Osteocyte (in vitro differentiated cells): ENCODE measurements around the gene ZFAND5. TPM values are rescaled to one million over a fixed set of nuclear protein-coding genes. Genes with fewer than 3 reads are reported as not detected.

Experiments
- DNase-seq: peaks from one replicate; pipeline ENCODE4 v3.0.0; 2021; ENCODE audit warnings: mixed read lengths; ENCODE audit not compliant: unreplicated experiment; ENCODE audit errors: extremely low spot score
- H3K27ac Mint-ChIP-seq: one replicate; pipeline ENCODE4 v1.8.0; 2021; ENCODE audit warnings: mild to moderate bottlenecking, mixed read lengths; ENCODE audit not compliant: unreplicated experiment
- H3K27me3 Mint-ChIP-seq: one replicate; pipeline ENCODE4 v1.8.0; 2021; ENCODE audit warnings: mixed read lengths; ENCODE audit not compliant: unreplicated experiment
- H3K36me3 Mint-ChIP-seq: one replicate; pipeline ENCODE4 v1.8.0; 2021; ENCODE audit warnings: mixed read lengths; ENCODE audit not compliant: unreplicated experiment
- H3K4me1 Mint-ChIP-seq: one replicate; pipeline ENCODE4 v1.8.0; 2021; ENCODE audit warnings: mixed read lengths; ENCODE audit not compliant: unreplicated experiment
- H3K4me3 Mint-ChIP-seq: one replicate; pipeline ENCODE4 v1.8.0; 2021; ENCODE audit warnings: mild to moderate bottlenecking, moderate library complexity, mixed read lengths; ENCODE audit not compliant: unreplicated experiment
- H3K9me3 Mint-ChIP-seq: one replicate; pipeline ENCODE4 v1.8.0; 2021; ENCODE audit warnings: mixed read lengths; ENCODE audit not compliant: unreplicated experiment
- total RNA-seq: library from RNA; stranded (reverse); gene quantifications from 2 replicates; pipeline ENCODE4 v1.2.1, GENCODE V29; 2021
- TF ChIP-seq, protein P1 (sequence below): fragments of 200-600 bp; sonication (generic); IDR thresholded peaks from 2 replicates; pipeline ENCODE4 v1.5.0; 2021; ENCODE audit warnings: antibody characterized with exemption, mild to moderate bottlenecking, moderate library complexity

The ZFAND5 gene
- total RNA-seq, 1 donor from 2014 or later = 233 TPM

- Mint-ChIP-seq H3K27ac (no peak overlapping the region), H3K36me3 (no peaks in the 10 kb centered on the region), H3K27me3 (no peaks in the 10 kb centered on the region), H3K9me3 (no peaks in the 10 kb centered on the region), H3K4me1 (peaks cover 7% of the 10 kb centered on the region), H3K4me3 (no peak overlapping the region)
- no peak for DNase-seq
- TF ChIP-seq, protein P1, sequence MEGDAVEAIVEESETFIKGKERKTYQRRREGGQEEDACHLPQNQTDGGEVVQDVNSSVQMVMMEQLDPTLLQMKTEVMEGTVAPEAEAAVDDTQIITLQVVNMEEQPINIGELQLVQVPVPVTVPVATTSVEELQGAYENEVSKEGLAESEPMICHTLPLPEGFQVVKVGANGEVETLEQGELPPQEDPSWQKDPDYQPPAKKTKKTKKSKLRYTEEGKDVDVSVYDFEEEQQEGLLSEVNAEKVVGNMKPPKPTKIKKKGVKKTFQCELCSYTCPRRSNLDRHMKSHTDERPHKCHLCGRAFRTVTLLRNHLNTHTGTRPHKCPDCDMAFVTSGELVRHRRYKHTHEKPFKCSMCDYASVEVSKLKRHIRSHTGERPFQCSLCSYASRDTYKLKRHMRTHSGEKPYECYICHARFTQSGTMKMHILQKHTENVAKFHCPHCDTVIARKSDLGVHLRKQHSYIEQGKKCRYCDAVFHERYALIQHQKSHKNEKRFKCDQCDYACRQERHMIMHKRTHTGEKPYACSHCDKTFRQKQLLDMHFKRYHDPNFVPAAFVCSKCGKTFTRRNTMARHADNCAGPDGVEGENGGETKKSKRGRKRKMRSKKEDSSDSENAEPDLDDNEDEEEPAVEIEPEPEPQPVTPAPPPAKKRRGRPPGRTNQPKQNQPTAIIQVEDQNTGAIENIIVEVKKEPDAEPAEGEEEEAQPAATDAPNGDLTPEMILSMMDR = no peak
Observed at GRCh38 chr9:72401396-72401795, 36.4 kb upstream of the ZFAND5 start.

- H3K27me3 Mint-ChIP-seq = no peaks in the 10 kb centered on the region
- TF ChIP-seq, protein P1 = no peak
- H3K27ac Mint-ChIP-seq = no peak overlapping the region
- H3K4me3 Mint-ChIP-seq = no peak overlapping the region
- H3K4me1 Mint-ChIP-seq = peaks cover 10% of the 10 kb centered on the region
- DNase-seq = no peak
- H3K9me3 Mint-ChIP-seq = no peaks in the 10 kb centered on the region
- H3K36me3 Mint-ChIP-seq = no peaks in the 10 kb centered on the region
Observed at GRCh38 chr9:72400866-72401265, 35.9 kb upstream of the ZFAND5 start.

- Mint-ChIP-seq H3K4me3 (no peak overlapping the region), H3K27ac (no peak overlapping the region), H3K9me3 (no peaks in the 10 kb centered on the region), H3K36me3 (no peaks in the 10 kb centered on the region), H3K4me1 (peaks cover 10% of the 10 kb centered on the region), H3K27me3 (no peaks in the 10 kb centered on the region)
- TF ChIP-seq, protein P1 = no peak
- DNase-seq = no peak
Observed at GRCh38 chr9:72399391-72399790, 34.4 kb upstream of the ZFAND5 start.

DNA sequence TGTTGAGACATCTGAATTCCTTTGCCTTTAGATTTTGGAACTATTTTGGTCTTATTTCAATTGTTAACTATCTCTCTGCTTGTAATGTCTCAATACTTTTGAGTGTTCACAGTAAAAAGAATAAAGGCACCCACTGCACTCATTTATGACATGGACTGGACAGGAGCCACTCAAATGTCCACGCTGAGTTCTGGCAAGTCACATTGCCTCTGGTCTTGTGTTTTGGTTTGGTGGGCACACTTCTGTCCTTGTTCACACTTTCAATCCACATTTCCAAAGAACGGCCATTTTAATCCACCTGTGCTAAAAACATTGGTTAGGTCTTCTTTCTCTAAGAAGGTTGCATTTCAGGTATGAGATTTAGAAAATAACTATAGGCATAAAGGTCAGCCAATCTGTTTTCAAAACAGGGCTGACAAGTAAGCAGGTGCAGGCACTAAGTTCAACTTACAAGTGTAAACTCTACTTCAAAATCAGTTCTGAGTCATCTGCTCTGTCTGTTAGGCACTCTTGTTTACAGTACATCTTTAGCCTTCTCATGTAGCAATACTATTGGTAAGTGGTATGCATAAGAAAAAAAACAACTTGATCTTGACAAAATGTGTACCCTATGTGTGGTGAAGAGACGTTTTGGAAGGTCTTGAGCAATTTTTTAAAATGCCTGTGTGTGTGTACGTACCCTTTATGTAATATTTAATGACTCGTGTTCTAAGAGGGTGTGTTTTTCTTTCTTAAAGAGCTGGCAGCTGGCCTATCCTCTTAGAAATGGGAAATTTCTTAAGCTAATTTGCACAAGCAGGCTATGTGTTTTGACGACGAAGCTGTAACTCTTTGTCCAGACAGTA is 31.5 kb upstream of the ZFAND5 start:
- Mint-ChIP-seq H3K36me3 (no peaks in the 10 kb centered on the region), H3K4me3 (no peak overlapping the region), H3K4me1 (peaks cover 10% of the 10 kb centered on the region), H3K27ac (peak overlapping the region; percentile 50), H3K9me3 (no peaks in the 10 kb centered on the region), H3K27me3 (peaks cover 3% of the 10 kb centered on the region)
- TF ChIP-seq, protein P1 = no peak
- no peak for DNase-seq

DNA sequence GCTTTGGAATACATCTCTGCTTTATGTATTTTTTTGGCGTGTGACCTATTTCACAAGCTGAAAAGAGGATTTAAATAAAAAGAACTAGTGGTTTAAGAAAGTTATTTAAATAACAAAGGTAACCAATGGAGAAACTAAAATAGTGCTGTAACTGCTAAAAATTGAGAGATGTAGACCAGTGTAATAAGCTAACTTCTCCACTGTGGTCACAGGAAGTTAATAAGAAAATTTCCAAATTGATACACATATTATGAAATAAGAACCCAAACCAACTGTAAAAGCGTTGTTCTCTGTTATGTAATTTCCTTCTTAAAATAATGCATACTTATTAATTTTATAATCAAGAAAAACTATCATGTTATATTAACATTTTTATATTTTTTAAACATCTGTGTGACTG is 29.1 kb upstream of the ZFAND5 start:
- no peaks in the 10 kb centered on the region for H3K36me3 Mint-ChIP-seq
- peaks cover 10% of the 10 kb centered on the region for H3K4me1 Mint-ChIP-seq

More for the DNA sequence above, 29.1 kb upstream of the ZFAND5 start:
- Mint-ChIP-seq H3K27me3 (peaks cover 3% of the 10 kb centered on the region), H3K27ac (no peak overlapping the region), H3K4me3 (no peak overlapping the region), H3K9me3 (no peaks in the 10 kb centered on the region)
- TF ChIP-seq, protein P1 = no peak
- DNase-seq = no peak
